Measurements from ENCODE around the gene UNC45B.

GRCh38 chr17:35160354-35161201, 13.0 kb downstream of the UNC45B start:
- TF ChIP-seq CTCF (IDR thresholded peaks at IDR 0.05; ENCODE audit: low read length) (no peak), EZH2 (optimal IDR thresholded peaks at IDR 0.05; ENCODE audit: low read depth, low read length) (no peak), EZH2phosphoT487 (IDR thresholded peaks at IDR 0.05; ENCODE audit: low read length) (no peak)

All from MM.1S (cell line).